Right ventricle myocardium superior (tissue), 1 donor: ENCODE data around the gene RIN2. TPM values are rescaled to one million over a fixed set of nuclear protein-coding genes. Genes with fewer than 3 reads are reported as not detected.
A peak's percentile ranks its signal among the peaks of the same experiment; 100 is the strongest.

Experiments
- ATAC-seq: fragments of 200-7000 bp; cut with Tn5 transposase; one replicate; pipeline ENCODE4 v1.9.1; 2020; ENCODE audit warnings: mild to moderate bottlenecking; ENCODE audit not compliant: poor library complexity
- DNase-seq: peaks from one replicate; pipeline ENCODE4 v3.0.0-alpha.2; 2020
- intact Hi-C: fragments of 100-400 bp; cut with DNase I; formaldehyde crosslinking; loops from one replicate; pipeline ENCODE4 v1.11.2; 2022
- total RNA-seq: library from RNA; stranded (reverse); fragmentation: NEBNext Ultra II Directional; extraction: Animal tissue kit (Norgen Biotek cat#: 25700); gene quantifications from one replicate; pipeline ENCODE4 v1.2.1, GENCODE V29; 2021
- donor health status: DM: no; HTN: yes; CAD: no; lungs with severe emphysema.

The RIN2 gene
- total RNA-seq, 1 donor from 2014 or later: 52.4 TPM

DNA sequence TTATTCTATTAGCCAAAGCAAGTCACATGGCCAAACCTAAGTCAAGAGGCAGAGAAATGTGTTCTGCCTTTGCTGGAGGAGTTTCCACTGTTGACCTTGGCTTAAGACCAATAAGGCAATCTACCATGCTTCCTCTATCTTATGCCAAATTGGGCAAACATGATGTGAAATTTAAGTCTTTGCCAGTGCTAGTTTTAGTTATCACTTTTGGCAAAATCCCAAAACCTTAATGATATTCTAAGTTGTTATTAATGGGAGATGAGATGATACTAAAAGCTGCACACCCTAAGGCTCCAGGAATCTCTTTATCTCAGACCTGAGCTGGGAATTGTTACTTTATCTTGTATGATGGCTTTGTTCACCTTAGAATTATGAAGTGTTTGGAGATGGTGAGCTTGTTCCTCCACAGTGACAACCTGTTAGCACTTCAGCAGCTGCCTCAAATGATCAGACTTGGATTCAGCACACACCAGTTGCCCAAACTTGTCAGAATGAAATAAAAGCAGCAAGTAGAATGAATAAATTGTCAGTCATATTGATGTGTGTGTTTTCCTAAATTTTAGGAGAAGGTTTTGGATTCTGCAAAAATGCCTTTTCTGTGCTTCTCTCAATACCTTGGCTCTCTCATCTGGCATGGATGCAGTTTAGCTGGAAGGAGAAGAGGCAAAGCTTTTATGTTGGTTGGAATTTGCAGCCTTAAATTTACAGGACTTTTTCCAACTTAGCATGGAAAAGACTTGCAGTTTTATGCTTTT, 49.3 kb downstream of the RIN2 start:
- intact Hi-C loops: no loop called here
- DNase-seq (no peak), ATAC-seq (peak; percentile 54)
